ENCODE data around the gene ZNF283.

- TF ChIP-seq EP300 (IDR thresholded peaks at IDR 0.05), result no peak
- TF ChIP-seq, protein P1, sequence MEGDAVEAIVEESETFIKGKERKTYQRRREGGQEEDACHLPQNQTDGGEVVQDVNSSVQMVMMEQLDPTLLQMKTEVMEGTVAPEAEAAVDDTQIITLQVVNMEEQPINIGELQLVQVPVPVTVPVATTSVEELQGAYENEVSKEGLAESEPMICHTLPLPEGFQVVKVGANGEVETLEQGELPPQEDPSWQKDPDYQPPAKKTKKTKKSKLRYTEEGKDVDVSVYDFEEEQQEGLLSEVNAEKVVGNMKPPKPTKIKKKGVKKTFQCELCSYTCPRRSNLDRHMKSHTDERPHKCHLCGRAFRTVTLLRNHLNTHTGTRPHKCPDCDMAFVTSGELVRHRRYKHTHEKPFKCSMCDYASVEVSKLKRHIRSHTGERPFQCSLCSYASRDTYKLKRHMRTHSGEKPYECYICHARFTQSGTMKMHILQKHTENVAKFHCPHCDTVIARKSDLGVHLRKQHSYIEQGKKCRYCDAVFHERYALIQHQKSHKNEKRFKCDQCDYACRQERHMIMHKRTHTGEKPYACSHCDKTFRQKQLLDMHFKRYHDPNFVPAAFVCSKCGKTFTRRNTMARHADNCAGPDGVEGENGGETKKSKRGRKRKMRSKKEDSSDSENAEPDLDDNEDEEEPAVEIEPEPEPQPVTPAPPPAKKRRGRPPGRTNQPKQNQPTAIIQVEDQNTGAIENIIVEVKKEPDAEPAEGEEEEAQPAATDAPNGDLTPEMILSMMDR (IDR thresholded peaks at IDR 0.05), result no peak
Observed at GRCh38 chr19:43847884-43848283, 20.8 kb downstream of the ZNF283 start.

All from sigmoid colon (tissue), 4 donors.